Upper lobe of right lung (tissue), 1 donor: Measurements from ENCODE around the gene TBKBP1. TPM values are rescaled to one million over a fixed set of nuclear protein-coding genes. Genes with fewer than 3 reads are reported as not detected.

ENCODE experiments used
- ATAC-seq: fragments of 200-7000 bp; cut with Tn5 transposase; one replicate; pipeline ENCODE4 v1.9.1; 2020; ENCODE audit warnings: mild to moderate bottlenecking, moderate library complexity
- DNase-seq: peaks from one replicate; pipeline ENCODE4 v3.0.0-alpha.2; 2020
- H3K27ac ChIP-seq: fragments of 200-600 bp; one replicate; pipeline ENCODE4 v1.8.0; 2022
- H3K27me3 ChIP-seq: fragments of 200-600 bp; one replicate; pipeline ENCODE4 v1.8.0; 2022; ENCODE audit warnings: mild to moderate bottlenecking
- H3K36me3 ChIP-seq: fragments of 200-600 bp; one replicate; pipeline ENCODE4 v1.8.0; 2022
- H3K4me1 ChIP-seq: fragments of 200-600 bp; one replicate; pipeline ENCODE4 v1.8.0; 2022
- H3K4me3 ChIP-seq: fragments of 200-600 bp; one replicate; pipeline ENCODE4 v1.8.0; 2022; ENCODE audit warnings: mild to moderate bottlenecking
- H3K9me3 ChIP-seq: fragments of 200-600 bp; one replicate; pipeline ENCODE4 v1.8.0; 2022
- CTCF ChIP-seq: fragments of 200-600 bp; IDR thresholded peaks from one replicate; pipeline ENCODE4 v1.8.0; 2022; ENCODE audit warnings: antibody characterized with exemption
- intact Hi-C: fragments of 100-400 bp; cut with DNase I; formaldehyde crosslinking; loops from one replicate; pipeline ENCODE4 v1.11.0; 2022
- total RNA-seq: library from RNA; stranded (reverse); fragmentation: NEBNext Ultra II Directional; extraction: Animal tissue kit (Norgen Biotek cat#: 25700); gene quantifications from one replicate; pipeline ENCODE4 v1.2.1, GENCODE V29; 2021
- donor health status: DM: no; HTN: yes; CAD: no; lungs with severe emphysema.

TBKBP1 gene
- total RNA-seq, 1 donor from 2014 or later = 14.7 TPM

GRCh38 chr17:47714773-47715396 lies 20.9 kb downstream of the TBKBP1 start:
- intact Hi-C loops = no loop called here
- no peaks in the 10 kb centered on the region for H3K9me3 ChIP-seq
- H3K27me3 ChIP-seq = peaks cover 14% of the 10 kb centered on the region
- no peak for ATAC-seq
- H3K36me3 ChIP-seq = no peaks in the 10 kb centered on the region
- H3K4me3 ChIP-seq = no peak overlapping the region
- no peak for TF ChIP-seq CTCF
- DNase-seq = no peak
- no peaks in the 10 kb centered on the region for H3K4me1 ChIP-seq
- H3K27ac ChIP-seq = no peak overlapping the region

- Histone ChIP-seq H3K4me3 (no peak overlapping the region), H3K27me3 (peaks cover 19% of the 10 kb centered on the region), H3K4me1 (peaks cover under 1% of the 10 kb centered on the region), H3K27ac (no peak overlapping the region), H3K9me3 (no peaks in the 10 kb centered on the region), H3K36me3 (no peaks in the 10 kb centered on the region)
- DNase-seq (no peak), ATAC-seq (no peak)
- intact Hi-C loops = no loop called here
- no peak for TF ChIP-seq CTCF
Observed at GRCh38 chr17:47715669-47716325, 21.8 kb downstream of the TBKBP1 start.

GRCh38 chr17:47716375-47716774 lies 22.4 kb downstream of the TBKBP1 start:
- H3K4me3 ChIP-seq = no peak overlapping the region
- no peak for ATAC-seq

GRCh38 chr17:47717261-47717697 lies 23.3 kb downstream of the TBKBP1 start:
- Histone ChIP-seq H3K27me3 (peaks cover 33% of the 10 kb centered on the region), H3K4me1 (peaks cover 8% of the 10 kb centered on the region), H3K4me3 (no peak overlapping the region), H3K9me3 (no peaks in the 10 kb centered on the region), H3K27ac (no peak overlapping the region), H3K36me3 (no peaks in the 10 kb centered on the region)
- TF ChIP-seq CTCF = peak; percentile 39
- no peak for DNase-seq
- peak; percentile 32 for ATAC-seq
- intact Hi-C loops = no loop called here

More at GRCh38 chr17:47716375-47716774, 22.4 kb downstream of the TBKBP1 start:
- H3K4me1 ChIP-seq = peaks cover 6% of the 10 kb centered on the region
- intact Hi-C loops = no loop called here
- DNase-seq = no peak
- no peaks in the 10 kb centered on the region for H3K9me3 ChIP-seq
- TF ChIP-seq CTCF = no peak
- H3K36me3 ChIP-seq = no peaks in the 10 kb centered on the region
- no peak overlapping the region for H3K27ac ChIP-seq
- H3K27me3 ChIP-seq = peaks cover 25% of the 10 kb centered on the region

GRCh38 chr17:47717979-47718621 lies 24.1 kb downstream of the TBKBP1 start:
- no peak overlapping the region for H3K27ac ChIP-seq
- peaks cover 35% of the 10 kb centered on the region for H3K27me3 ChIP-seq
- no peak overlapping the region for H3K4me3 ChIP-seq
- ATAC-seq = peak; percentile 5
- no peaks in the 10 kb centered on the region for H3K9me3 ChIP-seq
- DNase-seq = no peak
- no peak for TF ChIP-seq CTCF
- intact Hi-C loops = no loop called here
- H3K4me1 ChIP-seq = peaks cover 8% of the 10 kb centered on the region
- H3K36me3 ChIP-seq = no peaks in the 10 kb centered on the region
